ENCODE data around the gene HCLS1.
"Not testable (repeated sequence)": the region's sequence is repeated elsewhere in the genome, so short reads cannot be mapped to it uniquely, and the experiment has no call there.

HCLS1 gene, protein sequence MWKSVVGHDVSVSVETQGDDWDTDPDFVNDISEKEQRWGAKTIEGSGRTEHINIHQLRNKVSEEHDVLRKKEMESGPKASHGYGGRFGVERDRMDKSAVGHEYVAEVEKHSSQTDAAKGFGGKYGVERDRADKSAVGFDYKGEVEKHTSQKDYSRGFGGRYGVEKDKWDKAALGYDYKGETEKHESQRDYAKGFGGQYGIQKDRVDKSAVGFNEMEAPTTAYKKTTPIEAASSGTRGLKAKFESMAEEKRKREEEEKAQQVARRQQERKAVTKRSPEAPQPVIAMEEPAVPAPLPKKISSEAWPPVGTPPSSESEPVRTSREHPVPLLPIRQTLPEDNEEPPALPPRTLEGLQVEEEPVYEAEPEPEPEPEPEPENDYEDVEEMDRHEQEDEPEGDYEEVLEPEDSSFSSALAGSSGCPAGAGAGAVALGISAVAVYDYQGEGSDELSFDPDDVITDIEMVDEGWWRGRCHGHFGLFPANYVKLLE

DNA sequence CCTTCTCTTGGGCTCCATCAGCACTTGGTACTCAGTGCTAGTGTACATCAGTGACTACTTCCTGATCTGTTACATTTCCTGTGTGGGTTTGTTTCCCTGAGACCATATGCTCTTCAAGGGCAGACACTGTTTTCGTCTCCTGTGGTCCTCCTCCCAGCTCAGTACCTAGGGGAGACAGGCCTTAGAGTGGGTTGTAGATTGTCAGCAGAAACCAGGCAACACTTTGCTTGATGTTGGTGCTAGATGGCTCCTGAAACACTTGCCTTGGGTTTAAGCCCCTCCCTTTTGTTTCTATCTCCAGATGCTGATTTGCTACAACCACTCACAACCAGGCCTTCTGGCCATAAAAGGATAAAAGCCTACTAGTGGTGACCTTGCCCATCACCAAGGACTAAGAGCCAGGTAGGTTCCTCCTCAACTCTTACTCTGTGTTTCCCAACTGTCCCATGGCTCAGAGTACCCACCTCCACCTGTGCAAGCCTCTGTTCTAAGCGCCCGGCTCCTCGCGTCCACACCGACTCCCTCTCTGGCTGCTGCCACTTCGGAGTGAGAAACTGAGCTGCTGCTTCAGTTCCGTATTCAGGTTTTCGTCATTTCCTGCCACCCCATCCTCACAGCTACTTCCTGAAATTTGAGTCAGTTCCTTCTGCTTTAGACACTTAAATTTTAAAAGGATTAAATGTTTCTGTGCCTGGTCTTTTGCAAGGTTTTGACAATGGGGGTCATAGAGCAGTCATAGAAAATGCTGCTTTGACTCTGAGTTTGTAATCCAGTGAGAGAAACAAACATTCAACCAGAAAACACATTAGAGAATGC is at the start of gene HCLS1:
HCLS1 (minus strand) TSS at position 548 of the 816 bp plus-strand sequence. CDS start 2,556 bp downstream, outside the sequence.
- no peak for DNase-seq (ENCODE audit: low read depth)

DNA sequence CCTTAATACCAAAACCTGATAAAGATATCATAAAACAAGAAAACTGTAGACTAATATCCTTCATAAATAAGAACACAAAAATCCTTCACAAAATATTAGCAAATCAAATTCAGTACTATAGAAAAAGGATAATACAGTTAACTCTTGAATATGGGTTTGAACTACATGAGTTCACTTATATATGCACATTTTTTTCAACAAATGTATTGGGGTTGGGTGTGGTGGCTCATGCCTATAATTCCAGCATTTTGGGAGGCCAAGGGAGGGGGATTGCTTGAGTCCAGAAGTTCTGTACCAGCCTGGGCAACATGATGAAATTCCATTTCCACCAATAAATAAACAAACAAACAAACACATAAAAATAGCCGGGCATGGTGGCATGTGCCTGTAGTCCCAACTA is 49.6 kb upstream of the HCLS1 start:
- no peak for DNase-seq (ENCODE audit: low read depth)

DNA sequence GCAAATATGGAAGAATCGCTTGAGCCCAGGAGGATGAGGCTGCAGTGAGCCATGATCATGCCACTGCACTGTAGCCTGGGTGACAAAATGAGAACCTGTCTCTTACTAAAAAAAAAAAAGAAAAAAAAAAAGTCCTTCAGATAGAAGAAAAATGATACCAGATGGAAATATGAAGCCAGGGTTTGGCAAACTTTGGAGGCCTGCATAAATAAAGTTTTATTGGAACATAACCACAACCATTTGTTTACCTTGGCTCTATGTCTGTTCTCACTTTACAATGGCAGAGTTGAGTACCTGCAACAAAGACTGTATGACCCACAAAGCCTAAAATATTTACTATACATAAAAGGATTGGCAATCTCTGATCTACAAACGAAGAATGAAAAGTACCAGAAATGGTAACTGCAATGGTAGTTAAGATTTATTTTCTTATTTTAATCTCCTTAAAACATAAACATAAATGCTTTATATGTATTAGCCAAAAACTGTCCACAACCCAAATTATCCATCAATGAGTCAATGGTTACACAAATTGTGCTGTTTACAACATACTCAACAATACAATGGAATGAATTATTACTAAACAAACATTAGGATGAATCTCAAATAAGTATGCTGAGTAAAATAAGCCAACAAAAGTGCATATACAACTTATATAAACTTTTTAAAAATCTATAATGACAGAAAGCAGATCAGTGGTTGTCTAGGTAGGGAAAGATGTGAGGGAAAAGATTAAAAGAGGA is 47.0 kb upstream of the HCLS1 start:
- DNase-seq (ENCODE audit: low read depth) = no peak

DNA sequence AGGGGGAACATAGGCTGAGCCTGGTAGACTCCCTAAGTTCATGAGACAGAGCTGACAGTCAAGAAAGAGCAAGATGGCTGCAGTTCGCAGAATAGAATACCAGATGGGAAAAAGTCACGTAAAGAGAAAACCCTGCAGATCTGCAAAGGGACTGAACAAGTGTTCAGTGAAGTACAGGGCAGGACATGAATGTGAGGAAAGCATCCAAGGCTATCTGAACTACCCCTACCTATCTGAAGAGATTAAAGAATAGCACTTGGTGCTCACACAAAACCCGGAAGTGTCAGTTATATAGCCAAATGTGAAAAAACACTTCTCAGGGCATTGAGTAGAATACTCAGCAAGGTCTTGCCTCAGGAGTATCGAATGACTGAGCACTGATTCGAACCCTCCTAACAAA is 44.8 kb upstream of the HCLS1 start:
- DNase-seq (ENCODE audit: low read depth) = no peak

DNA sequence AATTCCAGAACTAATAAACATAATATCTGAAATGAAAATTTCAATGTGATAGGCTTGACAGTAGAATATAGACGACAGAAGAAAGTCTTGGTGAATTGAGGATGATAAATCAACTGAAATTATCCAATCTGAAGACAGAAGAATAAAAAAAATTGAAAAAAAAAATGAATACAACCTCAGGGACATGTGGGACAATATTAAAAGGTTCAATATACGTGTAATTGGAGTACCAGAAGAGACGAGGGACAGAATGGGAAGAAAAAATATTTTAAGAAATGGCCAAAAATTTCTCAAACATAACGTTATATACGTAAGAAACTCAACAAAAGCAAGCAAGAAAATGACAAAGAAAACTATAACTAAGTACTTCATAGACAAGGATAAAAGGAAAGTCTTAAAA is 43.3 kb upstream of the HCLS1 start:
- no peak for DNase-seq (ENCODE audit: low read depth)

DNA sequence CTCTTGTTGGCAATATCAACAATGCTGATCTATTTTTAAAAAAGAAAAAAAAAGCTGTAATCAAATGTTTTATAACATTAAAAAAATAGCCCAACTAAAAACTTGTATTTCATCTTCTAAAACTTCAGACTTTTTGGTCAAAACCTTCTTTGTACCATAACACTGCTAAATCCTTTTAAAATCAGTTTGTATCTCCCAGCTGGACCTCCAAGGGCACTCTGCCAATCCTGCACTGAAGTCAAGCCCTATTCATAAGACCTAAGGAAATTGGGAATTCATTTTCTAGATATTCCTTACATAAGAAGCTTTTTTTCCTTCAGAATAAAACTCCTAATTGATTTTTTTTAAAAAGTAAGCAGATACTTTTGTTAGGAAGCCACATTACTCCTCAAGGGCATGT is 38.2 kb upstream of the HCLS1 start:
- no peak for DNase-seq (ENCODE audit: low read depth)

DNA sequence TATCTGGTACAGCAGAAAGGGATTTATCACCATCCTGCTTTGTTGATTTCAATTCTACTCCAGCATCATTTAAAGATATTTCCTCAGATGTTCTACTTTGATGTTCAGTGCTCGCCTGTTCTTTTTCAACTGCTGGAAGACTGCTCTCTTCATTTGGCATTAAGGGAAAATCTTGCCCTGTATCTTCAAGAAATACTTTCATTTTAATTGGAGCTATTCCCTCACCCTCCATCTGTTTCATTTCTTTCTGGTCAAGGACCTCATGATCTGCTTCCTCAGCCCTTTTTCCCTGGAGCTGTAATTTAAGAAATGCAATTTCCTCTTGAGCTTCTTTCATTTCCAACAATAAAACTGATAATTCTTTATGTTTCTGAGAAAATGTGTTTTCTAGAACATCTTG is 37.8 kb upstream of the HCLS1 start:
- no peak for DNase-seq (ENCODE audit: low read depth)

DNA sequence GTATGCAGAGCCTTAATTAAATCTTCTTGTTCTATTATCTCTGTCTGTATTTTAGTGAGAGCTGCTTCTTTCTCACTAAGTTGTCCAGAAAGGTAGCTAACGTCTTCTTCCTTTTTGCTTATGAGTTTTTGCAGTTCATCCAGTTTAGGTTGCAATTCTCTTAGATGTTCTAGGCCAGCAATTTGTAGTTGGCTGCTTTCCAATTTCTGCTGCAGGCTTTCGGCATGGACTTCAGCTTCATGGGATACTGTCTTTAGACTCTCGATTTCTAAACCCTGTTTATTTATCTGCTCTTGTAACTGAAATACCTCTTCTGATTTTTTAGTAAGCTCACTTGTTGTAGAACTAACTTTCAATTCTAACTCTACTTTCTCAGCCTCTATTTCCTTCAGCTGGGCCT is 35.5 kb upstream of the HCLS1 start:
- DNase-seq (ENCODE audit: low read depth) = no peak

DNA sequence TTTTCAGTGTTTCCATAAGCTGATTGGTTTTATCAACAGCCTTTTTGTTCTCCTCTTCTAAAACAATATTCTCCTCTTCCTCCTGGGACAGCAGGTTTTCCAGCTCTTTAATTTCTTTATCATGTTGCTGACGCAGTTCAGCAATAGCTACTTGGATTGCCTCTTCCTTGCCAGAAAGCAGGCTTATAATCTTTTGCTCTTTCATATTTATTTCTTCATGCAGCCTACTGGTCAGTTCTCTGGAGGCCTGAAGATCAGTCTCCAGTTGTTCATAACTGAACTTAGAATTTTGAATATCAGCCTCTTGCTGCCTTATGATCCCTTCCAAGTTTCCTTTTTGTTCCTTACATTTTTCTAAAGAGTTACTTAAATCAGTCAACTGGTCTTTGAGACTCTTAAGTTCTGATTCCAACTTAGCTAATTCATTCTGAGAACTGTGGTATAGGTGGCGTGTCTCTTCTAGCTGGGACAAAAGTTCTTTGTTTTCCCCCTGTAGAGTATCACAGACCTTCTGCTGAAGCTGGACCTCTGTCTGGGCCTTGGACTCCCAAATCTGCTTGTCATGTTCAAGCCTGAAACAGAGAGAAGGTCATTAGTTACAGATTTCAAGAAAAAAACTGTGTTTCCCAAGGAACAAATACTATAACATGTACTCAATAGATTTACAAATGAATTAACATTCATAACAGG is 31.5 kb upstream of the HCLS1 start:
- DNase-seq (ENCODE audit: low read depth) = no peak

DNA sequence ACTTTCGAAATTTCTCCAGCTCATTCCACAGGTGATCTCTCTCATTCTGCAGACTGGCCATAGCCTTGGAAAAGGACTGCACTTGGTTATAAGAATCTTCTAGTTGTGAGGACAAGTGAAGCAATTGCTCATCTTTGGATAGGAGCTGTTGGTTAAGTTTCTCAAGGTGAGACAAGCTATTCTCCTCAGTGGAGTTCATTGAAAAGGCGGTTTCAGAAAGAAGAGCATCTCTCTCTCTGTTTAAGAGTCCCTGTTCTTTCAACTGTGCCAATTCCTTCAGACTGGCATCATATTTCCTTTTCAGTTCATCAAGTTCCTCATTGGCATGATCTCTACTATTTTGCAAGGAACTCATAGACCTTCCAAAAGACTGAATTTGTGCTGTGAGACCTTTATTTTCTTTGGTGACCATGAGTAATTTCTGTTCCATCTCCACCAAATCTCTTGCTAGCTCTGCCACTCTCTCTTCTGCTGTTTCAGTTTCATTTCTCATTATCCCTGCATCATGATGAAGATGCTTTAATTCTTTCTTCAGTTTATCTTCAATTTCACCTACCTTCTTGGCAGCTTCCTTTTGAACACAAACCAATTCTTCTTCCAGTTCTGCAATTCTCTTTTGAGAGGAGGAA is 30.2 kb upstream of the HCLS1 start:
- DNase-seq (ENCODE audit: low read depth) = no peak

DNA sequence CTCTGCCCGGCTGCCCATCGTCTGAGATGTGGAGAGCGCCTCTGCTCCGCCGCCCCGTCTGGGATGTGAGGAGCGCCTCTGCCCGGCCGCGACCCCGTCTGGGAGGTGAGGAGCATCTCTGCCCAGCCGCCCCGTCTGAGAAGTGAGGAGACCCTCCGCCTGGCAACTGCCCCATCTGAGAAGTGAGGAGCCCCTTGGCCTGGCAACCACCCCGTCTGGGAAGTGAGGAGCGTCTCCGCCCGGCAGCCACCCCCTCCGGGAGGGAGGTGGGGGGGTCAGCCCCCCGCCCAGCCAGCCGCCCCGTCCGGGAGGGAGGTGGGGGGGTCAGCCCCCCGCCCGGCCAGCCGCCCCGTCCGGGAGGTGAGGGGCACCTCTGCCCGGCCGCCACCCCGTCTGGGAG is 28.0 kb upstream of the HCLS1 start:
- DNase-seq (ENCODE audit: low read depth) = not testable (repeated sequence)

DNA sequence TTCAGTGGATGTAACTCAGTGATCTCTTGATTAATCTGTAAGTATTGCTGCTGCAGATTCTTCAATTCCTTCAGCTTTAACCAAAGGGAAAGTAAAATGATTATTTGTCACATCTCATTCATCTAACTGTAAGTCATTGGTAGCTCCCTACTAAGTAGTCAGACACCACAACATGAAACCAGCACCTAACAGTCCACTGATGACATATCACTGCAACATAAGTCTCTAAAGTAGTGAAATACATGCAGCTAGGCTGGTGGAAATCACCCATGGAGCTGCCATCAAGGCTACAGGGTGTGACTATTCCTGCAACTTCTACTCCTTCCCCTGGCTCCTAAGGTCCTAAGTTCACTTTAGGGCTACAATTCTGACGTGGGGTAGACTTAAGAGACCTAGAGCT is 21.1 kb upstream of the HCLS1 start:
- no peak for DNase-seq (ENCODE audit: low read depth)

DNA sequence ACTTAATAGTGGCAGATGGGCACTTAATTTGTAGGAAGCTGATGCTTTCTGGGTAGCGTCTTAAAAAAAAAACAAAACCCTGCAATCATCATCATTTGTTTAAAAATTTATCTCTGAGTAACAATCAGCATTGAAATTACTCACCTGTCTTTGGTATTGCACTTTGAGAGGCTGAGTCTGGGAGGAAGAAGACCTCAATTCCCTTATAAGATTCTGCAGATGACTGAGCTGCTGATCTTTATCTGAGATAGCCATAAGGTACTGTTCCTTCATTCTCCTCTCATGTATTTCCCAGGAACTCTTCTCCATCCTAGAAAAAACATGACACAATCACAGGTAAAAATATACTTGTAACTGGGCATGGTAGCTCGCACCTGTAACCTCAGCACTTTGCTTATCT is 16.4 kb upstream of the HCLS1 start:
- DNase-seq (ENCODE audit: low read depth) = no peak

DNA sequence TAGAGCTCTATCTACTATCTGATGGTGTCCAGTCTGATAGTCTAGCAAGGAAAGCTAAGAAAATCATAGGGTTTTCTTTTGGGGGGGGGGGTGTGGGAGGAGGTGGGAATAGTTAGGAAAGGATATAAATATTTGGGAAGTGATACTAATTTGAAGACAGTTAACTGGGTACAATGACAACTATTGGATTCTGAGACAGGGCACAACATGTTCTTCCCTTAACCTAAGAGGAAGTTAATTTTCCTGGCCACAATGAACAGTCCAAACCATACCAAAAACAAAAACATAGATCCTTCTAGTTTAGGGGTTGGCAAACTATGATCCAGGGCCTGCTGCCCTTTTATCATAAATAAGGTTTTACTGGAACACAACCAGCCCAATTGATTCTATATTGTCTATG is 10.0 kb upstream of the HCLS1 start:
- DNase-seq (ENCODE audit: low read depth) = no peak

DNA sequence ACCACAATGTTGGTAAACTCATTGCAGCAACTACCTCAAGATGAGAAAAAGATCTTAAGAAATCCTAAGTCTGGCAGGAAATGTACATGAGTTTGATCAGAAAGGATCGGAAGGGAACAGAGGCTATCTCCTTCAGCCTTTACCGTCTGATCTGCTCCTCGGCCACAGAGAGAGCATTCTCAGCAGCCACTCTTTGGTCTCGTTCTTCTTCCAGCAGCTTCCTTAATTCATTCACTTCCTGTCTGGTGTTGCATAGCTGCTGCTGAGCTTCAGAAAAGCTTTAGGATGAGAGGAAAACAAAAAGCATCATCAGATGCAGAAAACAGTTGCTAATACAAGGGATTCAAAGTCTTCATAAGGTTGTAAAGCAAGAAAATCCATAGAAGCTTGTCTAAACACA is 6.6 kb upstream of the HCLS1 start:
- DNase-seq (ENCODE audit: low read depth) = no peak

DNA sequence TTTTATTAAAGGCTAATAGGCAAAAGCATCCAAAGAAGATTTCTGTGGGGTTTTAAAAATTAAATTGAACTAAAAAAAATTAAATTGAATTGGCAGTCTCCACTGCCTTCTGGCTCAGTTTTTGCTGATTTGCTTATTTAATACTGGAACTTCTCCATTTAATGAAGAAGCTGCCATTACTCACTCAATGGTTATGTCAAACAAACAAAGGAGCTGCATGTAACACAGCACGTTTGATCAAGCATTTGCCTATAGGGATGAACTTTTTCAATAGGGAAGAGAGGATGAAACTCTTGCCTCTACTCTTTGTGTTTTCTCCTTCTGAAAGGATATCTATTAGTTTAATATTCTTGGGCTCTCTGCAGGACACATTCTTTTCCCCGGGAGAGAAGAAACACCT is 4.8 kb upstream of the HCLS1 start:
- DNase-seq (ENCODE audit: low read depth) = no peak

DNA sequence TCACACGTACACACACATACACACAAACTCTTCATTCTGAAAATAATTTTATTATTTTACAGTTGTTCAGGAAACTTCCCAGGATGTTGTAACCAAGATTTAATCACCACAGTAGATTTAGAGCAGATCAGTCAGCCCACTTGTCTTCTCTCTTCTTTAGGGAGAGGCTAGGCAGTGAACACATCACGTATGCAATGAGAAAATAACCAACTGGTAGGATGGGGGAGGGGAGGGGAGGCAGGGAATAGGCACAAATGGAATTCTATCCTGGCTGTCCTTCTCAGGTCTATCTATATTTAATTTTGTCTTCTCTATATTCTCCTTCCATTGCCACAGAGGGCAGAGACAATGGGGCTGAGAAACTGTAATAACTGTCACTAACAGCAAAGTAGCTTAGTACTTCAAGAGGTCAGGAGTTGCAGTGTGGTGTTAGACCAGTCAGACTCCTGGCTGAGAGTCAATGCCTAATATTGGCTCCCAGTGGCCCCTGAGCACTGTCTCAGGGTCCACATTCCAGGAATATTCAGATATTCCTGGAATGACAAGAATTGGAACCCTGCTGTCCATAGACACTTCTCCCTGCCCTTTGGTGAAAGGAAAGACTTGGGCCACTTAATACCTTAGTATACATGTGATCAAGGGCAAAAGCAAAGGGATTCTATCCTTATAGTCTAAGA is 2.6 kb upstream of the HCLS1 start:
- DNase-seq (ENCODE audit: low read depth) = no peak

DNA sequence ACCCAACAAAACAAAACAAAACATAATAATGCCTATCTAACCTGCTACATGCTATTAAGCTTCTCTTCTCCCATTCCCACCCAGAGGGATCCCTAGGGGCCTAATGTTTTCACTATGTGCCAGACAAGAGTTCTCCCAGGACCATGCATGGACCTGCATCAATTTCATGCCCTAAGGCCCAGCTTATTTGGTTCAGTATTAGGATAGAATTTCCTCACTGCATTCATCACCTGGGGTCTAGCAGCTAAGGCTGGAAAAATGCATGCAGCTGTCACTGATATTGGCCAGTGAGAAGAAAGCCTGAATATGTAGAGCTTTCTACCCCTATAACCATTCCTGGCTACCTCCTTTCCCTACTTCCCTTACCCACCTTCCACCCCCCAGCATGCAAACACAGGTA is 2.0 kb upstream of the HCLS1 start:
- DNase-seq (ENCODE audit: low read depth) = no peak

DNA sequence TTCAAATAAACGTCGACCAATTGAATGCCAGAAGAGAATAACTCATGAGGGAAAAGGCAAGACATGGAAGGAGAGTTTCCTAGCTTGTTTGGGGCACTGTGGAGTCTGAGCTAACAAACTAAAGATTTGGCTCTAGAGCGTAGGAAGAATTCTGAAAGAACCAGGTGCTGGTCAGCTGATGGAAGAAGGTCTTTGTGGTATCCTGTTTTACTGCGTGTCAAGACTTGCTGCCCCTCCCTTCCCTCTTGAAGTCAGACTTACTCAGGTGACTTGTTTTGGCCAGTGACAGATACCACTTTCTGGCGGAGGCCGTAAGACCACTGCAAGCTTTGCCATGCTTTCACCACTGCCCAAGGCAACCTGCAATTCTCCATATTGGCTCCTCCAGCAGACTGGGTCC is 673 bp upstream of the HCLS1 start:
- no peak for DNase-seq (ENCODE audit: low read depth)

DNA sequence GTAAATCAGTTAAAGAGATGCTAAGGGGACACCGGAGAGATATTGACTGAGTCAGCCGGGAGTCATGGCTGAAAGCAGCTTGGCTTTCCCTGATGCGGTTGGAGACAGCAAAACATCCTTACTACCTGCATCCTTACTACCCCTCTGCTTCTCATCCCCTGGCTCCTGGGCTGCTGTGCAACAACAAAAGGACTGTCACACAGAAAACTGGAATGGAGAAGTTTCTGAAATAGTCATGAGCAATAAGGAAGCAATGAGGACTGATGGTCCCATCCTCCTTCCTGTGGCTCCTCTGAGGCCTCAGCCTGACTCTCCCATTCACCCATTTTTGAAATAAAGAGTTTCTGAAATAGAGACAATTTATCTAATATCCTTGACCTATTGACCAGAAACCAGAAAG is 1.1 kb downstream of the HCLS1 start:
- no peak for DNase-seq (ENCODE audit: low read depth)

Data from non-pigmented ciliary epithelial cell (primary cell).